ENCODE measurements around the gene NAGK. TPM values are rescaled to one million over a fixed set of nuclear protein-coding genes. Genes with fewer than 3 reads are reported as not detected.

The NAGK gene
- total RNA-seq, 2 donors from 2014 or later, result 56.4 to 58.5 TPM

- H3K4me1 ChIP-seq (replicated peaks), result no peaks in the 10 kb centered on the region
- no peak for DNase-seq (ENCODE audit: low spot score)
- H3K27me3 ChIP-seq (replicated peaks; ENCODE audit: insufficient read depth), result no peaks in the 10 kb centered on the region
- no peak overlapping the region for H3K27ac ChIP-seq
- no peaks in the 10 kb centered on the region for H3K36me3 ChIP-seq
- no peaks in the 10 kb centered on the region for H3K9me3 ChIP-seq
- no peak for TF ChIP-seq POLR2AphosphoS5 (IDR thresholded peaks at IDR 0.05)
- TF ChIP-seq CTCF (IDR thresholded peaks at IDR 0.05), result no peak
- no peak for TF ChIP-seq POLR2A (IDR thresholded peaks at IDR 0.05)
- WGBS, result 85% methylated on average over 7 of the region's 7 CpGs
- intact Hi-C loops (cut with DNase I), result no loop called here
- no peak overlapping the region for H3K4me3 ChIP-seq
Measured at GRCh38 chr2:71122387-71123298, 54.2 kb downstream of the NAGK start.

- no peak for TF ChIP-seq CTCF (IDR thresholded peaks at IDR 0.05)
- no peak for TF ChIP-seq POLR2AphosphoS5 (IDR thresholded peaks at IDR 0.05)
- TF ChIP-seq POLR2A (IDR thresholded peaks at IDR 0.05), result no peak
- H3K4me3 ChIP-seq, result no peak overlapping the region
- H3K36me3 ChIP-seq, result no peaks in the 10 kb centered on the region
- 89% methylated on average over 7 of the region's 7 CpGs for WGBS
- H3K27ac ChIP-seq, result no peak overlapping the region
- peaks cover 6% of the 10 kb centered on the region for H3K4me1 ChIP-seq (replicated peaks)
- DNase-seq (ENCODE audit: low spot score), result no peak
- no peaks in the 10 kb centered on the region for H3K27me3 ChIP-seq (replicated peaks; ENCODE audit: insufficient read depth)
- H3K9me3 ChIP-seq, result no peaks in the 10 kb centered on the region
- intact Hi-C loops (cut with DNase I), result no loop called here
Measured at GRCh38 chr2:71125506-71126294, 57.3 kb downstream of the NAGK start.

DNA sequence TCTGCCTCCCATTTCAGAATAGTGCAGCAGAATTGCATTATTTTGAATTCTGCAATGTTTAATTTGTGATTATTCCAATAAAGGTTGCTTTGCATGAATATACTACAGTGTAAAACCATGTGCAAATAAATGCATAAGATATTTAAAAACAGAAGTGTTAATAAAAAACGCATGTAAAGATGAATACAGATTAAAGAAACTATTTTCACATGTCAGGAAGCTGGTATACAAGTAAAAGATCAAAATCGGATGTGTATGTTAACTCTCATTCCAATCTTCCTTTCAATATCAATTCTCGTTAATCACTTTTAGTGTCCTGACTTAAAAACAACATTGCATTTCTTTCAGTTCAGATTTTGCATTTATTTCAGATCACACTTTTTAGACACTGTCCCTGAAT, 58.5 kb downstream of the NAGK start:
- TF ChIP-seq CTCF (IDR thresholded peaks at IDR 0.05) (no peak), POLR2AphosphoS5 (IDR thresholded peaks at IDR 0.05) (no peak), POLR2A (IDR thresholded peaks at IDR 0.05) (no peak)

More for the DNA sequence above, 58.5 kb downstream of the NAGK start:
- WGBS, result 59% methylated on average over 3 of the region's 3 CpGs
- Histone ChIP-seq H3K9me3 (no peaks in the 10 kb centered on the region), H3K36me3 (no peaks in the 10 kb centered on the region), H3K27ac (no peak overlapping the region), H3K4me1 (replicated peaks) (peaks cover 6% of the 10 kb centered on the region), H3K4me3 (no peak overlapping the region), H3K27me3 (replicated peaks; ENCODE audit: insufficient read depth) (no peaks in the 10 kb centered on the region)
- intact Hi-C loops (cut with DNase I), result no loop called here
- no peak for DNase-seq (ENCODE audit: low spot score)

Other genes with a start within 250 kb of the NAGK start
- under 1 TPM in 1 of 2 donors, not detected in 1; 0.23 TPM for gene CLEC4F, start 248.0 kb upstream of the NAGK start, total RNA-seq
- gene CD207, start 232.8 kb upstream of the NAGK start, total RNA-seq, result under 1 TPM; 0.23 to 0.28 TPM
- under 1 TPM; 0.18 to 0.97 TPM for gene VAX2, start 168.1 kb upstream of the NAGK start, total RNA-seq
- gene ATP6V1B1, start 132.7 kb upstream of the NAGK start, total RNA-seq, result 1 to 10 TPM in 1 of 2 donors, not detected in 1; 1.2 TPM
- gene ANKRD53, start 90.0 kb upstream of the NAGK start, total RNA-seq, result under 1 TPM; 0.36 to 0.74 TPM
- 10 to 100 TPM; 41.4 to 45.2 TPM for gene TEX261, start 73.8 kb upstream of the NAGK start, total RNA-seq
- gene MCEE, start 61.6 kb downstream of the NAGK start, total RNA-seq, result 10 to 100 TPM; 18.2 to 41.4 TPM
- 10 to 100 TPM; 20.2 to 25.9 TPM for gene MPHOSPH10, start 62.0 kb downstream of the NAGK start, total RNA-seq
- 10 to 100 TPM in 1 of 2 donors, 1 to 10 TPM in 1; 5.9 to 12.8 TPM for gene PAIP2B, start 158.5 kb downstream of the NAGK start, total RNA-seq

Measured in prostate gland (tissue), 2 donors.